Endometrial microvascular endothelial cells (primary cell): Measurements from ENCODE around the gene TPM4. TPM values are rescaled to one million over a fixed set of nuclear protein-coding genes. Genes with fewer than 3 reads are reported as not detected.
"Not testable (repeated sequence)": the region's sequence is repeated elsewhere in the genome, so short reads cannot be mapped to it uniquely, and the experiment has no call there.

Source experiments
- in situ Hi-C: cut with HindIII; loops from 2 replicates; pipeline ENCODE4 v1.10.0; 2017; ENCODE audit warnings: low sequenced_read_pairs, low pct_unique_long_range_greater_than_20kb; ENCODE audit errors: inconsistent ontology term
- total RNA-seq: library from RNA; depleted of rRNA; stranded (reverse); fragments of >200 nt; gene quantifications from one replicate; pipeline ENCODE4 v1.2.3, GENCODE V29; 2015; ENCODE audit errors: inconsistent ontology term

Gene TPM4
- 1,107 TPM for total RNA-seq

- in situ Hi-C loops, result no loop called here
These were observed at the start of gene TPM4 for GRCh38 chr19:16076154-16076957. Gene TPM4 (plus strand): TSS chr19:16076495. CDS start chr19:16076566, 71 bp downstream.

GRCh38 chr19:16026756-16027155 lies 49.5 kb upstream of the TPM4 start:
- in situ Hi-C loops, result no loop called here

- in situ Hi-C loops, result no loop called here
These were observed 48.8 kb upstream of the TPM4 start for GRCh38 chr19:16027528-16027927.

- in situ Hi-C loops, result not testable (repeated sequence)
These were observed 46.1 kb upstream of the TPM4 start for GRCh38 chr19:16030155-16030554.

- in situ Hi-C loops, result no loop called here
These were observed 45.1 kb upstream of the TPM4 start for GRCh38 chr19:16030964-16031871.

- in situ Hi-C loops, result no loop called here
These were observed 44.5 kb upstream of the TPM4 start for GRCh38 chr19:16031872-16032200.

DNA sequence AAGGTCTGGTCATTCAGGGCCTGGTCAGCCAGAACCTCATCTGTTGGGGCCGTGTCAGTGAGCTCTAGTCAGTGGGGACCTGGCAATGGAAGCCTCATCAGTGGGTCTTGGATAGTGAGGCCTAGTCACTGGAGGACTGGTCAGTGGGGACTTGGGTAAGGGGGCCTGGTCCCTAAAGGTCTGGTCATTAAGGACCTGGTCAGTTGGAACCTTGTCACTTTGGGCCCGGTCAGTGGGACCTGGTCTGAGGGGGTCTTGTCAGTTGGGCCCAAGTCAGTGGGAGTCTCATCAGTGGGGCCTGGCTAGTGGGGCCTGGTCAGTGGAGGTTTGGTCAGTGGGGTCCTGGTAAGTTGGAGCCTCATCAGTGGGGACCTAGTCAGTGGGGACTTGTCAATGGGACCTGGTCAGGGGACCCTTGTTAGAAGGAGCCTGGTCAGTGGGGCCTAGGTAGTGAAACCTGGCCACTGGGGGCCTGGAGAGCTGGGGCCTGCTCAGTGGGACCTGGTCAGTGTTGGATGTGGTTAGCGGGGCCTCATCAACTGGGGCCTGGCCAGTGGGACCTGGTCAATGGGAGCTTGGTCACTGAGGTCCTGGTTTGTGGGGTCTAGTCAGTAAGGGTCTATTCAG lies 43.7 kb upstream of the TPM4 start:
- in situ Hi-C loops, result no loop called here

GRCh38 chr19:16033136-16033530 lies 43.2 kb upstream of the TPM4 start:
- in situ Hi-C loops, result no loop called here

GRCh38 chr19:16033721-16034120 lies 42.6 kb upstream of the TPM4 start:
- in situ Hi-C loops, result no loop called here

GRCh38 chr19:16034180-16034579 lies 42.1 kb upstream of the TPM4 start:
- in situ Hi-C loops, result no loop called here

- in situ Hi-C loops, result no loop called here
These were observed 41.2 kb upstream of the TPM4 start for GRCh38 chr19:16034958-16035560.

- in situ Hi-C loops, result no loop called here
These were observed 40.5 kb upstream of the TPM4 start for GRCh38 chr19:16035601-16036297.

GRCh38 chr19:16036397-16036925 lies 39.8 kb upstream of the TPM4 start:
- in situ Hi-C loops, result no loop called here

DNA sequence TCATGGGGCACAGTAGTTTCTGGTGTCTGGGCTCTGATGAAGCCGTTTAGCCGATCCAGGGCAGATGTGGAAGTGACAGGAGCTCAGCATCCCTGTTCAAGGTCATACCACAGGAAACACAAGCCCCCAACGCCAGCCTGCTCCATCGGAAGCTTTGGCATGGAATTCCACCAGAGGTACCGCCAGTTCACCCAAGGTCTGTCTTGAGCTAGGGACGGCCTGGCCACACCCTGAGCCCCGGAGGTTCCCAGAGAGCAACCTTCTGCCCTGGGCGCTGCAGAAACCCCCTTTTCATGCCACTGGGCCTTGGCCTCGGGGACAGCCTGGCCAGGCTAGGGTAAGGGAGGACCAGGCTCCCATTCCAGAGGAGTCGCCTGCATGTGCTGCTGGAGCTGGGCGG lies 39.4 kb upstream of the TPM4 start:
- in situ Hi-C loops, result no loop called here

GRCh38 chr19:16037424-16038195 lies 38.7 kb upstream of the TPM4 start:
- in situ Hi-C loops, result no loop called here

GRCh38 chr19:16038196-16038695 lies 38.0 kb upstream of the TPM4 start:
- in situ Hi-C loops, result no loop called here

- in situ Hi-C loops, result no loop called here
These were observed 37.2 kb upstream of the TPM4 start for GRCh38 chr19:16039081-16039480.

DNA sequence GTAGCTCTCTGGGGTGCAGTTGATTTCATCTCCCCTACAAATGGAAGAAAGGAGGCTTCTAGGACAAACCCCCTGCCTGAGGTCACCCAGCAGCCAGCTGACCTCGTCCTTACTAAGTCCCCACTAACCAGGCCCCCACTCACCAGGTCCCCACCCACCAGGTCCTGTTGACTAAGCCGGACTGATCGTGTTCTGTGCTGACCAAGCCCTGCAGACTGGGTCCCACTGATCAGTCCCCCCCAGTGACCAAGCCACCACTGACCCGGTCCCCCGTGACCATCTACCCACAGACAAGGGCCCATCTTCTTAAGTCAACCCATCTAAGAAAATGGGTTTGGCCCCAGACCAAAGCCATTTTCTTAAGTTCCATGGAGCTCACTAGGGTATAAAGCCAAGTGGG lies 36.8 kb upstream of the TPM4 start:
- in situ Hi-C loops, result no loop called here
